Upper lobe of right lung (tissue), 1 donor: Measurements from ENCODE around the gene CHN2. TPM values are rescaled to one million over a fixed set of nuclear protein-coding genes. Genes with fewer than 3 reads are reported as not detected.

Experiments
- ATAC-seq: fragments of 200-7000 bp; cut with Tn5 transposase; one replicate; pipeline ENCODE4 v1.9.1; 2020; ENCODE audit warnings: mild to moderate bottlenecking, moderate library complexity
- DNase-seq: peaks from one replicate; pipeline ENCODE4 v3.0.0-alpha.2; 2020
- H3K27ac ChIP-seq: fragments of 200-600 bp; one replicate; pipeline ENCODE4 v1.8.0; 2022
- H3K27me3 ChIP-seq: fragments of 200-600 bp; one replicate; pipeline ENCODE4 v1.8.0; 2022; ENCODE audit warnings: mild to moderate bottlenecking
- H3K36me3 ChIP-seq: fragments of 200-600 bp; one replicate; pipeline ENCODE4 v1.8.0; 2022
- H3K4me1 ChIP-seq: fragments of 200-600 bp; one replicate; pipeline ENCODE4 v1.8.0; 2022
- H3K4me3 ChIP-seq: fragments of 200-600 bp; one replicate; pipeline ENCODE4 v1.8.0; 2022; ENCODE audit warnings: mild to moderate bottlenecking
- H3K9me3 ChIP-seq: fragments of 200-600 bp; one replicate; pipeline ENCODE4 v1.8.0; 2022
- intact Hi-C: fragments of 100-400 bp; cut with DNase I; formaldehyde crosslinking; loops from one replicate; pipeline ENCODE4 v1.11.0; 2022
- total RNA-seq: library from RNA; stranded (reverse); fragmentation: NEBNext Ultra II Directional; extraction: Animal tissue kit (Norgen Biotek cat#: 25700); gene quantifications from one replicate; pipeline ENCODE4 v1.2.1, GENCODE V29; 2021
- TF ChIP-seq, protein P1 (sequence below): fragments of 200-600 bp; IDR thresholded peaks from one replicate; pipeline ENCODE4 v1.8.0; 2022; ENCODE audit warnings: antibody characterized with exemption
- donor health status: DM: no; HTN: yes; CAD: no; lungs with severe emphysema.

Gene CHN2
- total RNA-seq, 1 donor from 2014 or later = 14.4 TPM

DNA sequence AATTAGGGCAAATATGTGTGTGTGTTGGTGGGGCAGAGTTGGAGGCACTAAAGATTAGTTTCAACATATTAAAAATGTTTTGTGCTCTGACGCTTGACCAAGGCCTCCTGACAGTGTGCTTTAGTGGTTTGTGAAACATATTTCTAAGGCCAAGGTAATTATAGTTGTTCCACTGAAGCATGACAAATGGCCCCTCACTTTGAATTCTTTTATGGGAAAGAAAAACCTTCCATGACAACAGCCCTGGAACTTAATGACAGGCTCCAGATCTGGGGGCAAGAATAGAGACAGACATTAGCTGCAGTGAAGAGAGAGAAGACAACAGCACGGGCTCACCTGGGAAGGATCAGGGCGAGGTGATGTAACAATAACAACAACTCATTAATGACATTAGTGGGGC lies 155.8 kb downstream of the CHN2 start:
- DNase-seq (no peak), ATAC-seq (no peak)
- no peak overlapping the region for H3K27ac ChIP-seq
- intact Hi-C loops = no loop called here
- no peaks in the 10 kb centered on the region for H3K36me3 ChIP-seq
- no peaks in the 10 kb centered on the region for H3K27me3 ChIP-seq
- H3K4me3 ChIP-seq = no peak overlapping the region
- TF ChIP-seq, protein P1, sequence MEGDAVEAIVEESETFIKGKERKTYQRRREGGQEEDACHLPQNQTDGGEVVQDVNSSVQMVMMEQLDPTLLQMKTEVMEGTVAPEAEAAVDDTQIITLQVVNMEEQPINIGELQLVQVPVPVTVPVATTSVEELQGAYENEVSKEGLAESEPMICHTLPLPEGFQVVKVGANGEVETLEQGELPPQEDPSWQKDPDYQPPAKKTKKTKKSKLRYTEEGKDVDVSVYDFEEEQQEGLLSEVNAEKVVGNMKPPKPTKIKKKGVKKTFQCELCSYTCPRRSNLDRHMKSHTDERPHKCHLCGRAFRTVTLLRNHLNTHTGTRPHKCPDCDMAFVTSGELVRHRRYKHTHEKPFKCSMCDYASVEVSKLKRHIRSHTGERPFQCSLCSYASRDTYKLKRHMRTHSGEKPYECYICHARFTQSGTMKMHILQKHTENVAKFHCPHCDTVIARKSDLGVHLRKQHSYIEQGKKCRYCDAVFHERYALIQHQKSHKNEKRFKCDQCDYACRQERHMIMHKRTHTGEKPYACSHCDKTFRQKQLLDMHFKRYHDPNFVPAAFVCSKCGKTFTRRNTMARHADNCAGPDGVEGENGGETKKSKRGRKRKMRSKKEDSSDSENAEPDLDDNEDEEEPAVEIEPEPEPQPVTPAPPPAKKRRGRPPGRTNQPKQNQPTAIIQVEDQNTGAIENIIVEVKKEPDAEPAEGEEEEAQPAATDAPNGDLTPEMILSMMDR = no peak
- H3K4me1 ChIP-seq = no peaks in the 10 kb centered on the region
- no peaks in the 10 kb centered on the region for H3K9me3 ChIP-seq

DNA sequence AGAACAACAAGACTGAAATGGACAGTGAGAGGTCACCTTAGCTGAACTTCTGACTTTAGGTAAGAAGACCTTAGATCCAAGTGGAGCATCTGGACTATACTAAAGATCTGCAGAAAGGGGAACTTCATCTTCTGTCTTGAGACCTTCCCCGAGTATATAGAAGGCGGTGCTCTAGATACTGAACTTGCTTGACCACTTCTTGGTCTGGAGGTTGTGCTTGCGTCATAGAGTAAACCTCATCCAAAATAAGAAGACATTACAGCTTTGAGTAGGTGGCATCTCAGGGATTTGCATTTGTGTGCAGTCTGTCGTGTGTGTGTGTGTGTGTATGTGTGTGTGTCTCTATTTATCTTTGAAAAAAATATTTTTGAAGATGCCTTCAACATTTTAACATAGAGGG lies 157.5 kb downstream of the CHN2 start:
- Histone ChIP-seq H3K4me3 (no peak overlapping the region), H3K36me3 (no peaks in the 10 kb centered on the region), H3K27ac (no peak overlapping the region), H3K4me1 (no peaks in the 10 kb centered on the region), H3K27me3 (no peaks in the 10 kb centered on the region), H3K9me3 (no peaks in the 10 kb centered on the region)
- ATAC-seq (peak; percentile 86), DNase-seq (no peak)
- TF ChIP-seq, protein P1 = no peak
- intact Hi-C loops = no loop called here

DNA sequence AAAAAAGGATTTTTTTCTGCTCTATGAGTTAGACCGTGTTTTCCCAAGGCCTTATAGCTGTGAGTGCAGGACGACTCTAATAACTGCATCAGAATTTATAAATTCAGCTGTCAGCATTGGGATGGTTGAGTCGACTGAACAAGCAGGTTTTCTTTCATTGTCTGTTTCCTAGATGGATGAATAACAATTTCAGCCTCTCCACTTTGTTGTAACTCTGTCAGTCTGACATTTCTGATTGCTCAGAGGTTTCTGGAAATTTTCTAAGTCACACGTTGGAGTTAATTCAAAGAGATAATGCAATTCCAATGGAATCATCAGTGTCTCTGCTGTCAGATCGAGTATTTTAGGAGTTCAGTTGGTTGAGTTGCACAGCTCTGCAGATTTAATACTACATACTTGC lies 159.2 kb downstream of the CHN2 start:
- ATAC-seq = no peak
- intact Hi-C loops = no loop called here
- H3K4me1 ChIP-seq = no peaks in the 10 kb centered on the region

DNA sequence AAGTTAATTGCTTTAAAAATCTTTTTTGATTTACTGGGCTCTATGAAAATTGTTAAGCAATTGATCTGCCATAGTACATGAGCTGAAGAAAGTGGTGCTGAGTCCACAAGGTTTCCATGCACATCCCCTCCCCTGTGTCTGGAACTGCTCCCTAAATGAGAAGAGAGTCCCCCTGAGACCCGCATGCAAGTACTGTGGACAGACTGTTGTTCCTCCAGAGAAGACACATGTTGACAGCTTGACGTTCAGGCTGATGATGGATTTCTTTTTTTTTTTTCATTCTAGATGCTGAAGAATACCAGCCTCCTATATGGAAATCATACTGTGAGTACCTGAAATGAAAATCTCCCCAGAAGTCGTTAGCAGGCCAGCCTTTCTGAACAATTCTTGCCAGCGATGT lies 159.8 kb downstream of the CHN2 start:
- ATAC-seq (no peak), DNase-seq (no peak)
- no peaks in the 10 kb centered on the region for H3K4me1 ChIP-seq
- intact Hi-C loops = no loop called here
- H3K36me3 ChIP-seq = no peaks in the 10 kb centered on the region
- H3K27me3 ChIP-seq = no peaks in the 10 kb centered on the region
- H3K9me3 ChIP-seq = no peaks in the 10 kb centered on the region
- no peak overlapping the region for H3K4me3 ChIP-seq
- H3K27ac ChIP-seq = no peak overlapping the region
- TF ChIP-seq, protein P1 = no peak

More for the DNA sequence above, 159.2 kb downstream of the CHN2 start:
- no peak overlapping the region for H3K27ac ChIP-seq
- no peaks in the 10 kb centered on the region for H3K9me3 ChIP-seq
- H3K36me3 ChIP-seq = no peaks in the 10 kb centered on the region
- DNase-seq = no peak
- H3K27me3 ChIP-seq = no peaks in the 10 kb centered on the region
- no peak overlapping the region for H3K4me3 ChIP-seq
- TF ChIP-seq, protein P1 = no peak

DNA sequence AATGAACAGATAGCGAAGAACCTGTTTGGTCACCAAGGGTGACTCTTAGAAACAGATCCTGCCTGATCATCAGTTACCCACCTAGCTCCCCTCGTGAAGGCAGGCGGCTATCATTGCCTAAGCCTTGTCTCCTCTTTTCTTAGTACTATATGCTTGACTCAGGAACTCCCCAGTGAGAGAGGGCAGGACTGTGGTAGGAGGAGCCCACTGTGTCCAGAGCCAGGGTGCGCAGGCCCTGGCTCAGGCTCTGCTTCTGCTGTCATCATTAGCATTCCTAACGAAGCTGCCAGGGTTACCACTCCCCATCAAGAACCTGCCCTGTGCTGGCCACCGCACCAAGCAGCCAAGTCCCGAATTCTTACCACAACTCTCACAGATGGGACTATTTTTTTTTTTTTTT lies 160.8 kb downstream of the CHN2 start:
- no peak overlapping the region for H3K27ac ChIP-seq
- H3K9me3 ChIP-seq = no peaks in the 10 kb centered on the region
- no peak for DNase-seq
- H3K4me1 ChIP-seq = no peaks in the 10 kb centered on the region
- H3K27me3 ChIP-seq = no peaks in the 10 kb centered on the region
- H3K36me3 ChIP-seq = no peaks in the 10 kb centered on the region
- intact Hi-C loops = no loop called here
- TF ChIP-seq, protein P1 = no peak
- no peak for ATAC-seq
- no peak overlapping the region for H3K4me3 ChIP-seq

DNA sequence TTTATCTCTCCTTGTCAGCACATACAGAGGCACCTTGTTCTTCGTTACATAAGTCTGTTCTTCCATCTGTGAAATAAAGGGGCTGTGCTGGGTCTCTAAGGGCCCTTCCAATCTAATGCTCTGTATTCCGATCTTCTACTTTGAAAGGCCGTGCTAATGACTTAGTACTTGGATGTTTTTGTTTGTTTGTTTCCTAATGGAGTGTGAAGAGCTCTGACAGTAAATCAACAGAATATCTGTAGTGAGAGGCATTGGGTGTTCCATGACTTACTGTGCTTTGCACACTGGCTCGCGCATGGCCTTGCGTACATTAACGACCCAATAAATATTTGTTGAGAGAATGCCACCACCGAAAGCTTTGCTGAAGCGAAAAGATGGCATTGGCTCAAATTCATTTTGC lies 162.1 kb downstream of the CHN2 start:
- DNase-seq = no peak
- Histone ChIP-seq H3K9me3 (no peaks in the 10 kb centered on the region), H3K36me3 (no peaks in the 10 kb centered on the region), H3K27me3 (no peaks in the 10 kb centered on the region), H3K4me3 (no peak overlapping the region), H3K27ac (no peak overlapping the region), H3K4me1 (no peaks in the 10 kb centered on the region)
- TF ChIP-seq, protein P1 = no peak
- ATAC-seq = no peak
- intact Hi-C loops = no loop called here
